Mesenchymal stem cell (in vitro differentiated cells and primary cell): ENCODE results near the gene SMLR1.

ENCODE experiments used
- DNase-seq: peaks from one replicate; pipeline ENCODE4 v3.0.0-alpha.2; 2013
- H2AFZ ChIP-seq: one replicate; pipeline ENCODE4 v1.6.1; 2013; ENCODE audit warnings: low read depth, mild to moderate bottlenecking, control low read depth, inconsistent platforms, low read length, moderate library complexity
- H2AK5ac ChIP-seq: 2 replicates; pipeline ENCODE4 v1.6.1; 2013; ENCODE audit warnings: low read length, moderate library complexity, mild to moderate bottlenecking, inconsistent platforms; ENCODE audit not compliant: severe bottlenecking
- H2BK120ac ChIP-seq: one replicate; pipeline ENCODE4 v1.6.1; 2013; ENCODE audit warnings: low read depth, mild to moderate bottlenecking, inconsistent platforms, low read length, moderate library complexity
- H2BK12ac ChIP-seq, 2 experiments: one replicate each; pipeline ENCODE4 v1.6.1; 2013; ENCODE audit warnings: inconsistent platforms in 2 of 2, low read length in 2 of 2, mild to moderate bottlenecking in 2 of 2, moderate library complexity in 2 of 2, control low read depth in 1 of 2
- H2BK15ac ChIP-seq: one replicate; pipeline ENCODE4 v1.6.1; 2013; ENCODE audit warnings: mild to moderate bottlenecking, low read depth, inconsistent platforms; ENCODE audit not compliant: poor library complexity, severe bottlenecking
- H2BK5ac ChIP-seq: 2 replicates; pipeline ENCODE4 v1.6.1; 2013; ENCODE audit warnings: low read depth, mild to moderate bottlenecking, low read length, control low read depth, inconsistent platforms; ENCODE audit not compliant: poor library complexity, severe bottlenecking
- H3K14ac ChIP-seq, 2 experiments: one replicate each; pipeline ENCODE4 v1.6.1; 2013; ENCODE audit warnings: inconsistent platforms in 2 of 2, low read length in 2 of 2, control low read depth in 1 of 2, mild to moderate bottlenecking in 1 of 2, moderate library complexity in 1 of 2
- H3K18ac ChIP-seq, 2 experiments: one replicate each; pipeline ENCODE4 v1.6.1; 2013; ENCODE audit warnings: inconsistent platforms in 2 of 2, low read length in 2 of 2, control low read depth in 1 of 2, low read depth in 1 of 2, mild to moderate bottlenecking in 1 of 2
- H3K23ac ChIP-seq, 2 experiments: one replicate each; pipeline ENCODE4 v1.6.1; 2013; ENCODE audit warnings: inconsistent platforms in 2 of 2, low read length in 2 of 2, mild to moderate bottlenecking in 2 of 2, moderate library complexity in 2 of 2, control low read depth in 1 of 2
- H3K27ac ChIP-seq: 2 replicates; pipeline ENCODE4 v1.5.1; 2013; ENCODE audit warnings: mild to moderate bottlenecking, moderate library complexity, low read length, control low read depth, inconsistent platforms; ENCODE audit not compliant: poor library complexity, severe bottlenecking
- H3K27me3 ChIP-seq, 2 experiments: 2 replicates each; pipeline versions ENCODE4 v1.6.1 to v1.7.0; 2013; ENCODE audit warnings: low read length in 2 of 2, mild to moderate bottlenecking in 2 of 2, moderate library complexity in 2 of 2, control low read depth in 1 of 2, inconsistent platforms in 1 of 2; ENCODE audit not compliant: control insufficient read depth in 1 of 2, insufficient read depth in 1 of 2
- H3K36me3 ChIP-seq, 2 experiments: 2 replicates each; pipeline versions ENCODE4 v1.6.1 to v1.7.0; 2013; ENCODE audit warnings: low read length in 2 of 2, control low read depth in 1 of 2, inconsistent platforms in 1 of 2, low read depth in 1 of 2, mild to moderate bottlenecking in 1 of 2; ENCODE audit not compliant: insufficient read depth in 2 of 2, control insufficient read depth in 1 of 2
- H3K4ac ChIP-seq, 2 experiments: one replicate each; pipeline ENCODE4 v1.6.1; 2013; ENCODE audit warnings: inconsistent platforms in 2 of 2, low read length in 2 of 2, mild to moderate bottlenecking in 2 of 2, moderate library complexity in 2 of 2, control low read depth in 1 of 2, low read depth in 1 of 2
- H3K4me1 ChIP-seq: 2 replicates; pipeline ENCODE4 v1.6.1; 2013; ENCODE audit warnings: low read depth, low read length, control low read depth; ENCODE audit not compliant: control insufficient read depth, insufficient read depth
- H3K4me2 ChIP-seq: 2 replicates; pipeline ENCODE4 v1.6.1; 2013; ENCODE audit warnings: low read length, mild to moderate bottlenecking, inconsistent platforms; ENCODE audit not compliant: poor library complexity, severe bottlenecking
- H3K4me3 ChIP-seq, 2 experiments: 2 replicates each; pipeline versions ENCODE4 v1.5.1 to v1.7.0; 2013; ENCODE audit warnings: low read length in 2 of 2, mild to moderate bottlenecking in 2 of 2, control low read depth in 1 of 2, low read depth in 1 of 2; ENCODE audit not compliant: insufficient read depth in 1 of 2
- H3K79me1 ChIP-seq: replicated peaks from 2 replicates; pipeline ENCODE4 v1.6.1; 2013; ENCODE audit warnings: mild to moderate bottlenecking, control low read depth, low read length, inconsistent platforms; ENCODE audit not compliant: poor library complexity, severe bottlenecking
- H3K9ac ChIP-seq: 2 replicates; pipeline ENCODE4 v1.7.0; 2013; ENCODE audit warnings: mild to moderate bottlenecking, low read length, moderate library complexity
- H3K9me3 ChIP-seq: 2 replicates; pipeline ENCODE4 v1.7.0; 2013; ENCODE audit warnings: mild to moderate bottlenecking, low read length; ENCODE audit not compliant: control insufficient read depth
- H4K8ac ChIP-seq: one replicate; pipeline ENCODE4 v1.6.1; 2013; ENCODE audit warnings: inconsistent platforms, mild to moderate bottlenecking, low read length, moderate library complexity
- H4K91ac ChIP-seq: one replicate; pipeline ENCODE4 v1.6.1; 2013; ENCODE audit warnings: mild to moderate bottlenecking, low read length, inconsistent platforms
- WGBS: methylation state at CpG from one replicate; pipeline ENCODE4 v1.1.7; 2013; ENCODE audit warnings: mixed read lengths; 5-methylcytosine and 5-hydroxymethylcytosine counted together

SMLR1 gene

DNA sequence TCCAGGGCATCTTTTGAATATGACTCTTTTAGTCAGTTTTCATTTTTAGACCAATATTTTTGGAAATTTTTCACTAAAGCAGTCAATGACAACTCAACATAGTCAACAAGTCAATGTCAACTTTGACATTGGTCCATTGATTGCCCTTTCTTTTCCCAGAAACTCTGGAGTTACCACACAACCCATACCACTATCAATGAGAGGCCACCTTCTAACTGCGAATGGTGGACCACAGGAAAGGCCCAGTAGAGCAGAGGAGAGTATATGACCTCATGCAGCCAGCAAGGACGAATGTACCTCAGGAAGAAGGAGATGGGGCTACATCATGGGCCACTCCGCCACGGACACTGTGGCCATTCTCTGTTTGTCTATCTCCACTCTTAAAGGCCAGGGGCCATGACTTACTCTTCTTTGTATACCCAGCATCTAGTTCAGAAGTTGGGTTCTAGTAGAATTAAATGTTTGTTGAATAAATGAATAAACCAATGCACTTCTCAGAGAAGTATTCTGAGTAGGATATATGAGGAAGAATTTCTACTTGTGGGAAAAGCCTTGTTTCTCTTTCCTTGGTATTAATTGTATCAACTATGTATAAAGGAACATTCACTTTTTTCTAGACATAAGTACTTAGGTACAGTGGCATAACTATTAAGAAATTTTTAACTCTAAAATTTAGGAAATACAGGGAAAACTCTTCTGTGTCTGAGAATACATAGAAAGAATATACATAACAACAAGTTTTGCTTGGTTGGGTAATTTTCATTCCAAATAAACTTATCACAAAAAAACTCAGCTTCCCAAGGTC lies 562 bp upstream of the SMLR1 start:
- H2BK5ac ChIP-seq = no peak overlapping the region
- no peak overlapping the region for H3K4me2 ChIP-seq
- DNase-seq = no peak

DNA sequence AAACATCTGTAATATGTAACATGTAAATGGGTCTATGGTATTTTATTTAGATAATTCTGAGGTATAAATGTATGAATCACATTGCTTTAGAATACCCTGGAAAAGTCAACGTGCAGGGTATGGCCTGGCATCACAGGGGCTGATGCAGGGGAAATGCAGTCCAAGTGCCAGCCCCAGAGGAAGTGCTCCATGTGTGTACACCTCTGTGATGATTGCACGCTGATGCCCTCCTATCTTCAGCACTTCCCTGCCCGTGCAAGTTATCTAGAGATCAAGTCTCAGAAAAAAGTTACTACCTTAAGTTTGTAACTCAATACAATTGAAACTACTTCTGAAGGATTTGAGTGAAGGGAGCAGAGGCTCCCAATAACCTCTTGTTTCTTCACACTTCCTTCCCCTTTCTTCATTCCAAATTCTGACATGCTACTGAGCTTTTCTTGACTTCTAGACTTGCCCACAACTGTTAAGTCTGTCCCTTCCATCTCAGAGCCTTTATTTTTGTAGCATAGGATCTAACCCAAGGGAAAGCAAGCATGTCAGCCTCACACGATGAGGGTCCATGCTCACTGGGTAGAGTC lies 2.2 kb downstream of the SMLR1 start:
- Histone ChIP-seq H2AK5ac (no peak overlapping the region), H3K18ac (no peak overlapping the region), H4K91ac (no peak overlapping the region), H3K36me3 (no peaks in the 10 kb centered on the region), H3K4me1 (no peaks in the 10 kb centered on the region), H3K14ac (no peak overlapping the region), H3K27ac (no peak overlapping the region), H2BK15ac (no peak overlapping the region), H4K8ac (no peak overlapping the region), H2AFZ (no peak overlapping the region), H3K4me3 (no peak overlapping the region), H2BK5ac (no peak overlapping the region), H3K79me1 (no peaks in the 10 kb centered on the region), H3K9ac (no peak overlapping the region), H2BK120ac (no peak overlapping the region), H2BK12ac (no peak overlapping the region), H3K9me3 (no peaks in the 10 kb centered on the region), H3K27me3 (no peaks in the 10 kb centered on the region), H3K23ac (no peak overlapping the region), H3K4me2 (no peak overlapping the region), H3K4ac (no peak overlapping the region)
- 75% methylated on average over 4 of the region's 4 CpGs for WGBS
- DNase-seq = no peak

More for the DNA sequence above, 562 bp upstream of the SMLR1 start:
- H3K9ac ChIP-seq = no peak overlapping the region
- no peak overlapping the region for H2BK12ac ChIP-seq
- no peak overlapping the region for H2AFZ ChIP-seq
- H2BK15ac ChIP-seq = no peak overlapping the region
- H3K79me1 ChIP-seq = no peaks in the 10 kb centered on the region
- H4K8ac ChIP-seq = no peak overlapping the region
- no peaks in the 10 kb centered on the region for H3K27me3 ChIP-seq
- WGBS = 91% methylated on average over 4 of the region's 4 CpGs
- no peaks in the 10 kb centered on the region for H3K4me1 ChIP-seq
- no peak overlapping the region for H2AK5ac ChIP-seq
- no peak overlapping the region for H3K4ac ChIP-seq
- H3K27ac ChIP-seq = no peak overlapping the region
- H3K14ac ChIP-seq = no peak overlapping the region
- no peak overlapping the region for H3K18ac ChIP-seq
- H3K4me3 ChIP-seq = no peak overlapping the region
- no peak overlapping the region for H4K91ac ChIP-seq
- no peaks in the 10 kb centered on the region for H3K9me3 ChIP-seq
- no peak overlapping the region for H2BK120ac ChIP-seq
- no peak overlapping the region for H3K23ac ChIP-seq
- H3K36me3 ChIP-seq = no peaks in the 10 kb centered on the region

DNA sequence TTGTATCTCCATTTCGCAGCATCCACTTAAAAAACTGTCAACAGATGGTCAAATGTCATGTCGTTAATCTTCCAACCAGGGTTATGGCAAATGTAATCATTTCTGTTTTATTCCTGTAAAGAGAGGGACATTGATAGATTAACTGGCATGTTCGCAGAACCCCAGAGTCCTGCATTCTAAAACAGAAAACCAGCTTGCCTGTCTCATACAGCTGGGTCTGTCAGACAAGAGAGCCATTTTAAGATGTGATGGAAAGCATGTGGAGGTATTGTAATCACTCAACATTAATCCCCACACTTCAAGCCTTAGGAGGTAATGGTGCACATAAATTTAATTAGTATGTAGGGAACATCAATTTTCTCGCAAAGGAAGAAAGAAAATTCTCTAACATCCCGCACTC lies 4.4 kb downstream of the SMLR1 start:
- DNase-seq = no peak
- no peak overlapping the region for H3K18ac ChIP-seq
- 92% methylated on average over 2 of the region's 5 CpGs for WGBS

DNA sequence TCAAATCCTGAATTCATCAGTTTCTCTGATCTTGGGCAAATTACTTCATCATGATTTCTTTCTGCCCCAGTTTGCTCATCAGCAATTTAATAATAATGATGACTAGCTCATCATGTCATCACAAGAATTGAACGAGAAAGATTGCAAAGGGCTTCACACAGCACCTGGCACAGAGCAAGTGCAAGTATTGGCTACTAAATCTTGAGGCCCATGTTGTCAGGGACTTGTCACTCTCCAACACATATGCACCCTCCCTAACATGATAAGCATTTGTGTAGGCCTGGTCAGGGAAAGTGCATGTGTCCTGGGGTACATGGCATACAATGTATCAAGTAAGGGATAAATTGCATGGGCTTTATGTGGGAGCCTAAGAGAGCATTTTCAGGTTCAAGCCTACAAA lies 6.4 kb downstream of the SMLR1 start:
- Histone ChIP-seq H4K8ac (no peak overlapping the region), H3K14ac (no peak overlapping the region)

More for the DNA sequence above, 4.4 kb downstream of the SMLR1 start:
- H3K9ac ChIP-seq = no peak overlapping the region
- no peaks in the 10 kb centered on the region for H3K79me1 ChIP-seq
- no peak overlapping the region for H3K4me3 ChIP-seq
- no peaks in the 10 kb centered on the region for H3K27me3 ChIP-seq
- no peak overlapping the region for H4K8ac ChIP-seq
- H3K9me3 ChIP-seq = no peaks in the 10 kb centered on the region
- H3K4me2 ChIP-seq = no peak overlapping the region
- no peaks in the 10 kb centered on the region for H3K36me3 ChIP-seq
- no peak overlapping the region for H2AK5ac ChIP-seq
- no peak overlapping the region for H3K4ac ChIP-seq
- H2BK15ac ChIP-seq = no peak overlapping the region
- H2AFZ ChIP-seq = no peak overlapping the region
- no peaks in the 10 kb centered on the region for H3K4me1 ChIP-seq
- H2BK5ac ChIP-seq = no peak overlapping the region
- no peak overlapping the region for H4K91ac ChIP-seq
- H3K23ac ChIP-seq = no peak overlapping the region
- H3K27ac ChIP-seq = no peak overlapping the region
- H2BK12ac ChIP-seq = no peak overlapping the region
- no peak overlapping the region for H3K14ac ChIP-seq
- no peak overlapping the region for H2BK120ac ChIP-seq

More for the DNA sequence above, 6.4 kb downstream of the SMLR1 start:
- Histone ChIP-seq H3K18ac (no peak overlapping the region), H2BK120ac (no peak overlapping the region), H3K4me2 (no peak overlapping the region), H3K36me3 (no peaks in the 10 kb centered on the region), H4K91ac (no peak overlapping the region), H3K4ac (no peak overlapping the region), H3K79me1 (no peaks in the 10 kb centered on the region), H3K9me3 (no peaks in the 10 kb centered on the region), H2BK15ac (no peak overlapping the region), H3K27ac (no peak overlapping the region), H2AK5ac (no peak overlapping the region), H2BK5ac (no peak overlapping the region), H3K9ac (no peak overlapping the region), H2AFZ (no peak overlapping the region), H3K4me3 (no peak overlapping the region), H3K23ac (no peak overlapping the region), H3K4me1 (no peaks in the 10 kb centered on the region), H2BK12ac (no peak overlapping the region), H3K27me3 (no peaks in the 10 kb centered on the region)
- 57% methylated on average over 1 of the region's 1 CpG for WGBS
- no peak for DNase-seq
